Bone marrow (tissue), 2 donors: ENCODE data around the gene CEP126.

Experiments
- DNase-seq, 2 donors: peaks; one replicate each; lab custom pipeline; 2025; lab: John Stamatoyannopoulos, UW

Gene CEP126

GRCh38 chr11:101914738-101915426 is at the start of gene CEP126:
CEP126 (plus strand) TSS chr11:101915010; CDS start chr11:101915285, 275 bp downstream.
- peak; percentile 26 to 41 for DNase-seq

- DNase-seq: no peak
Measured at GRCh38 chr11:101866619-101867491, 48.0 kb upstream of the CEP126 start.

GRCh38 chr11:101867951-101868350 is 46.9 kb upstream of the CEP126 start:
- DNase-seq: no peak

DNA sequence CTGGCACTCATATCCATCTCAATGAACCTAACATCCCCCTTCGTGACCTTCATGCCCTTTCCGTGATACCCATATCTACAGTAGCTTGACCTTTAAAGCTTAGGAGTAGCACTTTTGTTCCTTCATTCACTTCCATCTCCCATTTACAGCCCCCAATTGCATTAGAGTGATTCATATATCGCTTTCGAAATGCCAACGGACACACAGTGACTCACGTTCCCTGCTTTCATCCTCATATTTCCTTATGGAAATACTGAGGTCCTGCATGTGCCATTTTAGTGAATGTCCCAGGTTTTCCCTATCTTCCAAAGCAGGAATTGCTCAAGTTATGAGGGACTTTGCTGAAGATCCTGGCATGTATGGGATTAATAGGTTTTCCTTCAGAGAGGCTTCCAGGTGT is 44.3 kb upstream of the CEP126 start:
- DNase-seq: no peak

DNA sequence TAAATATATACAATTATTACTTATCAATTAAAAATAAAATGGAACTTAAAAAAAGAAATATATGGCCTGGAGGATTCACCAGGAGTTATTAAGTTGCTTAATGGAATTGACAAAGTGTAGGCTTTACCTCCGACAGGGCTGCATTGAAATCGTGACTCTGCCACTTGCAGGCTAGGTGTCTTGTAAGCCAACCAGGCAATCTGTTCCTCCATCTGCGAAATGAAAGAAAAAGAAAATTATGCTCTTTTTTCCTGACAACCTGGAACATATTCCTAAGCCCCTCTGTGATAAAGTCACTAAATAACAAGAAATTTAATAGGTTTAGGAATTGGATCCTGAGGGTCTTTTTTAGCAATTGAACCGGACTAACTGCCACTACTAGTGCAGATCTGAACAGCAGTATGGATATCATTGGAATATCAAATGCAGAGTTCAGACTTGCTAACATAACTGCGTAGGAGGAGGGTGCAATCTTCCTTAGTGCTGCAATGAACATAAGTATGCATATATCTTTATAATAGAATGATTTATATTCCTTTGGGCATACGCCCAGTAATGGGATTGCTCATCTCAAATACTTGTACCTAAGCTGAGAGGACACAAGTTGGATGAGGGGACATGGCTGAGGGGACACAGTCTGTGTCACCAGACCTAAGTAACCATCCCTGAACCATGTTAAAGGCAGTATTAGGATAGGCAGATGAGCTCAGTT is 42.5 kb upstream of the CEP126 start:
- no peak for DNase-seq

DNA sequence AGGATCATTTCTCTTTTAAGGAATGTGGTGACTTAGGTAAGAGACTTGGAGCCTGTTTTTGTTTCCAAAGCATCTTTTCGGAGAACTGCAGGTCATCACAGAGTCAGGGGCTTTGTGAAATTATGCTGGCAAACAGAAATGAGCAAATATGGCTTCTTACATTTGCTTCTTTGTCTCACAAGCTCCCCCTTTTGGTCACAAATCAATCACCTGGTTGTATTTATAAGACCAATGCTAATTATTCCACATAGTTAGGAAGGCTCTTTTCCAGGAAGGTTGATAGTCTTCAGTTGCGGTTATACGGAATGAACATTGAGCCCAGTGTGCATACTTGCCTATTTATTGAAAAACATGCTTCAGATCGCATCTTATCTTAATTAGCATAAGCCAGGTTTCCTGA is 34.6 kb upstream of the CEP126 start:
- DNase-seq: no peak

GRCh38 chr11:101881586-101881985 is 33.2 kb upstream of the CEP126 start:
- no peak for DNase-seq

DNA sequence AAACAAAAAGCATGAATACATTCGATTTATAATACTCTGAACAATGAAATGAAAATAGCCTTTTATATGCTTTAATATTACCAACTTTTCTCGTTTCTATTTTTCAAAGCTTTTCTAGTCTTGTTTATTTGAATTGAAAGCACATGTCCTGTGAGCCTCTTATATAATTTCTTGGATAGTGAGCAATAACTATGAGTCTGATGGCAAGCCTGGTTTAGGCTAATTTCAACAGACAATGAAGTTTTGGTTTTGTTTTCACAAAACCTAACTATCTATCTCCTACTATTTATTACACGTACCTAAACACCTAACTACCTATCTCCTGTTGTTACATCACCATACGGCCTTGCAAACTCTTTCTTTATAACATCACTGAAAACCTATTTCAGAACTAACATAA is 29.2 kb upstream of the CEP126 start:
- DNase-seq: no peak

DNA sequence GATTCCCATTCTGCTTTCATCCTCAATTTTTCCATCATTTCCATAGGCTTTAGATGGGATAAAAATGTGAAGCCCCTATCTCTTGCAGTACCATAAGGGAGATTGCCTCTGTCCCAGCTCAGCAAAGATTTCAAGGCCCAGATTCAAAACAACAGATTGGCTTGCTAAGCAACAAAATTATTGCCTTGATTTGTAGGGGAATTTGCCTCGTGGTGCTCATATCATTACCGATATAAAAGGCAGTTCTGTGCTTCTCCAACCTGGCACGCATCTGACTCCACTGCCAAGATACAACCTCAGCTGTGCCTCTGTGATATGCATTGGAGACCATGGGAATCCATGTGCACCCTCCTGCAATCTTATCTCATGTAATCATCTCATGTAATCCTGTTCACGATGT is 25.0 kb upstream of the CEP126 start:
- no peak for DNase-seq

DNA sequence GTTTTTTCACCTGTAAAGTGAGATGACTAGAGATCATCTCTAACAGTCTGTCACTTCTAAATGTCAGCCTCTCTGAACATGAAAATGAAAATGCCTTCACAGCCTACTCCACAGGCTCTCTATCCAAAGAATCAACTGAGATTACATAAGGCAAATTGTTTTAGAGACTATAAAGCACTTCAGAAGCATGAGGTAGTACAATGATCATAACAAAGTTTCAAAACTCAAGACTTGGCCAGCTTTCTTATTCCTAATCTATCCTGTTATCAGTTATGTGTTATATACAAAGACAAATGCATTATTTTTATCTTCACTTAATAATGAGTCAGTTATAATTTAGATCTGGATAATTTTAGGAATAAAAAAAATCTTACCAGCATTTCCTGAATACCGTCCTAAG is 20.3 kb upstream of the CEP126 start:
- no peak for DNase-seq

DNA sequence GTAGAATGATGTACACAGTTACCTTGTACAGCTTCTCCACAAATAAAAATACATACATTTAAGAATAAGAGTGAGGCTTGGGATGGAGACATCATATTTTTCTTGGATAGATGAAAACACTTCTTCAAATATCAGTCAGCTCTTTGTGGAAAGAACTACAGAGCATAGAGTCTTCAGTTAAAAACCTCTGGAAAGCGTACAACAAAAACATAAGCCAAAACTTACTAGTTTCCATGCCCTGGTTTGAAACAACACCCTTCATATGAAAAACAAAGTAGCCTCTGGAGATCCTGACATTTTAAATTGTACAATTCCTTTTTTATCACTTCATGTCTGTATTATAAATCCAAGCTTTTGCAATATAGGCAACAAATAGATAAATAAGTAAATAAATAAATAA is 7.0 kb upstream of the CEP126 start:
- DNase-seq: no peak

DNA sequence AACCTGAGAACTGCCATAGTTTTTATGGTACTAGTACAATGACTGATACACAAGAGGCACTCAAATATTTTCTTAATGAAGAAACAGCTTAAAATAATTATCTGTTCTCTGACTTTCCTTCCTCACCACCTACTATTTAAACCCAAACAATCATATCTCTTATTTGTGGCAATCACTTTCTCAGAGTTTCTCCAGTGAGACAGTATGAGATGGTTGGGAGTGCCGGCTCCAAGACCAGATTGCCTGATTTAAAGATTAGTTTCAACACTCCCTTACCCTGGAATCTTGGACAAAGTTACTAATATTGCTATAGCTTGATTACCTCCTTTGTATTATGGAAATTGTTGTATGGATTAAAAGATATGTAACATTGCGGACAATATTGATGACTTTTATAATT is 5.7 kb upstream of the CEP126 start:
- no peak for DNase-seq

DNA sequence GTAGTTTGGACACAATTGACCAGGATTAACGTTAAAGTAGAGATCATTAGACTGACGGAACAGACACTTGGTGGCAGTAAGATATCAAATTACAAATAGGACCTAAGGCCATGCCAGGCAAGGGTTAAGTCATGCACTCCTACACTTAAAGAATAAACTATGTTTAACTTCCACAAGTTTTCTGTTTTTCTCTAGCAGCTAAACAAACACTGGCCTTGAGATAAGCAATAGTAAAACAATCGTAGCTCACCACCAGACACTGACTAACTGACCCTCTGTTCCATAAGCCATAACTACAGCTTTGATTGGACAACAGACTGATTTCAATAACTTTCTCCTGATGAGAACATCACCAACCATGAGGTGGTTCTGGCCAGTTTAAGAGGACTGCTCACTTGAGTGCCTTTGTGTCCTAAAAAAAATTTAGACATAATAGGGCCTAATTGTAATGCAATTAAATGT is 2.0 kb upstream of the CEP126 start:
- no peak for DNase-seq

GRCh38 chr11:101913656-101914055 is 1.2 kb upstream of the CEP126 start:
- no peak for DNase-seq

GRCh38 chr11:101914341-101914737 is 471 bp upstream of the CEP126 start:
- DNase-seq: no peak

GRCh38 chr11:101915791-101916291 is 1.0 kb downstream of the CEP126 start:
- DNase-seq: no peak

- no peak for DNase-seq
Measured at GRCh38 chr11:101916422-101916821, 1.6 kb downstream of the CEP126 start, which contains the start of gene ANGPTL5. ANGPTL5 (minus strand) TSS chr11:101916522; CDS start chr11:101907909, 8,613 bp downstream.

DNA sequence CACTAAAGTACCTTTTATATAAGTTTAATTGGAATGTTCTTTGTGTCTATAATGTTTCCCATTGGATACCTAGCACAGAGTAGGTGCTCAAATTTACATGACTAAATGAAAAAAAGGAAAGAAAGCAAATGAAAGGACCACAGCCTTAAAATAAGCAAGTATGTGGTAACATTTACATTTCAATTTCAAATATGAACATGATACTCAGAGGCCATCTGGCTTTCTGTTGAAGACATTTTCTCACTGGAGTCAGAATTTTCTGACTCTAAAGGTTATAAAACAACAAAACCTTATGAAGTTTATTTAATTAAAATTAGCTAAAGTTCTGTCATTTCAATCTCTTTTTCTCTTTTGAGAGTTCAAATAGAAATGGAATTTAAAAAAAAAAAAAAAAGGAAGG is 2.4 kb downstream of the CEP126 start:
- no peak for DNase-seq

DNA sequence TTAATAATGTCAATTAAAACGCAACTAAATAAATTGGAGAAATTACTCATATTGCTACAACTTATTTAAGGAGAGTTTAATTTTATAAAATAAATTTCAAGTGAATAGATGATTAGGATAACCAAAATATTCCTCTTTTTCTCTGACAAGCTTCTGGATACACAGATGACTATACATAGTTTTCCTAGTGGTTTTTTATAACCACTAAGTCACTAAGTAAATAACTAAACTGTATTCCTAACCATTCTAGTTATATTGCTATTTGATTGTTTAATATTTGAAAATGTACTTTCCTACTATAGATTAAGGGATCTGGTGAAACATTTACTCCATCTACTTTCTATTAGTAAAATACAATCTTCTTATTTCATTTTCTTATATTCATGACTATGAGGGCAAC is 6.2 kb downstream of the CEP126 start:
- DNase-seq: no peak

- no peak for DNase-seq
Measured at GRCh38 chr11:101923554-101923953, 8.7 kb downstream of the CEP126 start.

- no peak for DNase-seq
Measured at GRCh38 chr11:101929294-101929915, 14.6 kb downstream of the CEP126 start.

DNA sequence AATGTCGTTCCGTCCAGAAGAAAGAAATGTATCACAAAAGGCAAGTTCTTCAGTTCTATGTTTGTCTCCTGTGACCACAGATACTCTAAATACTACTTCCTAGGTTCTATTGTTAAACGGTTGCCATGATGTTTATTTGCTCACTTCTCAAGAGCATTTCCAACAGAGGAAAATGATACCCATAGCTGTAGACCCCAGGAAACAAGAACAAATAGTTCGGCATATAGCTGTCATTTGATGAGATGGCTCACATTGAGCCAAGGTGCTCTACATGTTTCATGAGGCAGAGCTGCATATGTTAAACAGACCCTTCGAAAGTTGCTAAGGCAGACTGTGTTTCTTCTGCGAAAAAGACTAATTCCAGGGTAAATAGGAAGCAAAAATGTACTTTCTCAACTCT is 16.9 kb downstream of the CEP126 start:
- DNase-seq: no peak
